GM13977 (cell line): ENCODE measurements around the gene LRRC40.
"Not testable (repeated sequence)": the region's sequence is repeated elsewhere in the genome, so short reads cannot be mapped to it uniquely, and the experiment has no call there.

Experiments used
- DNase-seq: peaks from one replicate; pipeline ENCODE4 v3.0.0; 2012; ENCODE audit warnings: low spot score
- CTCF ChIP-seq: IDR thresholded peaks from 2 replicates; pipeline ENCODE4 v1.5.1; 2012; ENCODE audit warnings: mild to moderate bottlenecking, control low read depth; ENCODE audit not compliant: insufficient read depth; ENCODE audit errors: extremely low read depth, missing control alignments
- in situ Hi-C: fragments of 300-500 bp; cut with MboI; formaldehyde crosslinking; loops from one replicate; pipeline ENCODE4 v1.12.0; 2022; ENCODE audit warnings: low sequenced_read_pairs, low pct_unique_long_range_greater_than_20kb, mixed read lengths, inconsistent platforms; ENCODE audit not compliant: unreplicated experiment

The LRRC40 gene

DNA sequence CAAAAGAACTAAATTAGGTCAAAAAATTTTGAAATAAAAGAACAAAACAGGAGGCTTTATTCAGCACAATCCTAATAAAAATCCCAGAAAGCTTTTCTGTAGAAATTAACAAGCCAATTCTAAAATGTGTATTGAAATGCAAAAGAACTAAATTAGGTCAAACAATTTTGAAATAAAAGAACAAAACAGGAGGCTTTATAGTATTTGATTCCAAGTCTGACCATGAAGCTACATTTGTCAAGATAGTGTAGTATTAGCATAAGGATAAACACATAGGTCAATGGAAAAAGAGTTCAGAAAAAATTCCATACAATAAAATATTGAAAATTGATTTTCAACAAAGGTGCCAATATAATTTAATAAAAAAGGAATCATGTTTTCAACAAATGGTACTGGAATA lies 10.8 kb downstream of the LRRC40 start:
- in situ Hi-C loops, result no loop called here

GRCh38 chr1:70192446-70192845 lies 12.9 kb downstream of the LRRC40 start:
- in situ Hi-C loops, DNase-seq: not testable (repeated sequence)

More for the DNA sequence above, 10.8 kb downstream of the LRRC40 start:
- no peak for DNase-seq
- no peak for TF ChIP-seq CTCF

- DNase-seq, result no peak
- in situ Hi-C loops, result no loop called here
- TF ChIP-seq CTCF, result no peak
Measured at GRCh38 chr1:70190180-70190579, 15.2 kb downstream of the LRRC40 start.

GRCh38 chr1:70188522-70188921 lies 16.9 kb downstream of the LRRC40 start:
- no peak for DNase-seq
- TF ChIP-seq CTCF, result no peak
- in situ Hi-C loops, result no loop called here

DNA sequence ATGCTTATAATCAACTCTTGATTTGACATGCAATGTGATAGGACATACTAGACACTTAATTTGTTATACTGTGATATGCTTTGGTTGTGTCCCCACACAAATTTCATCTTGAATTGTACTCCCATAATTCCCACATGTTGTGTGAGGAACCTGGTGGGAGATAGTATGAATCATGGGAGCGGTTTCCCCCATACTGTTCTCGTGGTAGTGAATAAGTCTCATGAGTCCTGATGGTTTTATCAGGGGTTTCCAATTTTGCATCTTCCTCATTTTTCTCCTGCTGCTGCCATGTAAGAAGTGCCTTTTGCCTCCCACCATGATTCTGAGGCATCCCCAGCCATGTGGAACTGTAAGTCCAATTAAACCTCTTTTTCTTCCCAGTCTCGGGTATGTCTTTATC lies 20.2 kb downstream of the LRRC40 start:
- DNase-seq, in situ Hi-C loops: not testable (repeated sequence)

DNA sequence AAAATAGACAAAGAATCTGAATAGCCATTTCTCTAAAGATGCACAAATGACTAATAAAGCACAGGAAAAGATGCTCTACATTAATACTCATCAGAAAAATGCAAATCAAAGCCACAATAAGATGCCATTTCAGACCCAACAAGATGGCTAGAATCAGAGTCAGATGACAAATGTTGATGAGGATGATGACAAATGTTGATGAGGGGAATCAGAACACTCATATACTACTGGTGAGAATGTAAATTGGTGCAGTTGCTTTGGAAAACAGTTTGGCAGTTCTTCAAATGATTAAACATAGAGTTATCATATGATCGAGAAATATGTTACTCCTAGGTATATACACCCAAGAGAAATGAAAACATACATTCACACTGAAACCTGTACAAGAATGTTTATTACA lies 33.9 kb downstream of the LRRC40 start:
- TF ChIP-seq CTCF, result no peak
- in situ Hi-C loops, result no loop called here

DNA sequence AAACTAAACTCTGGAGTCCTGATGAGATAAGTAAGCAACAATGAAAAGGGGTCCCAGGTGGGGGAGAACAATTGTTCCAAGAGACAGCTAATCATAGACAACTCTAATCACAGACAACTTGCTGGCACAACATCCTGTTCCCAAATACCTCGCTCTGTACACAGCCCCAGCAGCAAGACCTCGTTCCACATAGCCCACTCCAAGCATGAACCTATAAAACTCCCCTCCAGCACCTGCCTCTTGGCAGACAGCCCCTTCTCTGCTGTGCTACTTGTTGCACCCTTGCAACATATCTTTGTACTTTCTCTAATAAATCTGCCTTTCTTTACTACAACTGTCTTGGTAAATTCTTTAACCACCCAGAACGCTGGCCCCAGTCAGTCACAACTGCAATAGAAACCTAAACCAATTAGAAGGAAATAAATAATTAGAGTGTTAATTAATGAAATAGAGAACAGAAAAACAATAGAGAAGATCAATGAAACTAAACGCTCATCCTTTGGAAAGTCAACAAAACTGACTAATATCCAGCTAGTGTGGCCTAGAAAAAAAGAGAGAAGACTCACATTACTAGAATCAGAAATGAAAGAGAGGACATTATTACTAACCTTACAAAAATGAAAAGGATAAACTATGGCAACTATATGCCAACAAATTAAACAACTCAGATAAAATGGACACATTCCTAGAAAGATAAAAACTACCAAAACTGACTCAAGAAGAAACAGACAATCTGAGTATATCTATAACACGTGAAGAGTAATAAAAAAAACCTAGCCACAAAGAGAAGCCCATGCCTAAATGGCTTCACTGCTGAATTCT lies 36.1 kb downstream of the LRRC40 start:
- DNase-seq, result no peak
- in situ Hi-C loops, result no loop called here
- TF ChIP-seq CTCF, result no peak

More for the DNA sequence above, 33.9 kb downstream of the LRRC40 start:
- no peak for DNase-seq
